ENCODE results near the gene ADRM1.

DNA sequence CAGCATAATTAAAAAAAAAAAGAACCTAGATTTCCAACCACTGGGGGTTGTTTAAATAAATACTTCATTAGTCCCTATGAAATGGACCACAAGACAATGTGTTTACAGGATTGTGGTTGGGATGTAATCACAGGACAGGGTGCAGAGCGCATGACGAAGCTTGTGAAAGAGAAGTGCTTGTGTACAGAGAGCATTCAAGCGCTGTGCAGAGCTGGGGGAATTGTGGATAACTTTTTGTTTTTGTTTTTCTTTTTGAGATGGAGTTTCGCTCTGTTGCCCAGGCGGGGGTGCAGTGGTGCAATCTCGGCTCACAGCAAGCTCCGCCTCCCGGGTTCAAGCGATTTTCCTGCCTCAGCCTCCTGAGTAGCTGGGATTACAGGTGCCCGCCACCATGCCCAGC lies 42.0 kb downstream of the ADRM1 start:
- no peak for TF ChIP-seq POLR2AphosphoS5 (IDR thresholded peaks at IDR 0.05; ENCODE audit: low read depth)
- TF ChIP-seq, protein P1, sequence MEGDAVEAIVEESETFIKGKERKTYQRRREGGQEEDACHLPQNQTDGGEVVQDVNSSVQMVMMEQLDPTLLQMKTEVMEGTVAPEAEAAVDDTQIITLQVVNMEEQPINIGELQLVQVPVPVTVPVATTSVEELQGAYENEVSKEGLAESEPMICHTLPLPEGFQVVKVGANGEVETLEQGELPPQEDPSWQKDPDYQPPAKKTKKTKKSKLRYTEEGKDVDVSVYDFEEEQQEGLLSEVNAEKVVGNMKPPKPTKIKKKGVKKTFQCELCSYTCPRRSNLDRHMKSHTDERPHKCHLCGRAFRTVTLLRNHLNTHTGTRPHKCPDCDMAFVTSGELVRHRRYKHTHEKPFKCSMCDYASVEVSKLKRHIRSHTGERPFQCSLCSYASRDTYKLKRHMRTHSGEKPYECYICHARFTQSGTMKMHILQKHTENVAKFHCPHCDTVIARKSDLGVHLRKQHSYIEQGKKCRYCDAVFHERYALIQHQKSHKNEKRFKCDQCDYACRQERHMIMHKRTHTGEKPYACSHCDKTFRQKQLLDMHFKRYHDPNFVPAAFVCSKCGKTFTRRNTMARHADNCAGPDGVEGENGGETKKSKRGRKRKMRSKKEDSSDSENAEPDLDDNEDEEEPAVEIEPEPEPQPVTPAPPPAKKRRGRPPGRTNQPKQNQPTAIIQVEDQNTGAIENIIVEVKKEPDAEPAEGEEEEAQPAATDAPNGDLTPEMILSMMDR (conservative IDR thresholded peaks at IDR 0.05; ENCODE audit: low read depth in 2 of 2), result 0 out of 4 replicates have a peak, but pooled peaks of 1 of the 2 experiments have one; percentile 8

All from GM23338 (cell line).